Hematopoietic multipotent progenitor cell treated with erythropoietin and hydrocortisone succinate and interleukin-3 and kit ligand, for 8 days (in vitro differentiated cells): ENCODE results near the gene TMEM135.
A peak's percentile ranks its signal among the peaks of the same experiment; 100 is the strongest.

ENCODE experiments used
- DNase-seq: peaks from one replicate; pipeline ENCODE4 v3.0.0-alpha.2; 2015

TMEM135 gene

GRCh38 chr11:87317441-87317840 is 279.7 kb downstream of the TMEM135 start:
- DNase-seq: no peak

- DNase-seq: no peak
Observed at GRCh38 chr11:87320123-87320522, 282.4 kb downstream of the TMEM135 start.

- no peak for DNase-seq
Observed at GRCh38 chr11:87322568-87322967, 284.8 kb downstream of the TMEM135 start.

- no peak for DNase-seq
Observed at GRCh38 chr11:87323899-87324298, 286.2 kb downstream of the TMEM135 start.

- no peak for DNase-seq
Observed at GRCh38 chr11:87324817-87325489, 287.2 kb downstream of the TMEM135 start.

GRCh38 chr11:87325490-87325872 is 287.7 kb downstream of the TMEM135 start:
- no peak for DNase-seq

GRCh38 chr11:87326594-87326993 is 288.9 kb downstream of the TMEM135 start:
- DNase-seq: no peak

- no peak for DNase-seq
Observed at GRCh38 chr11:87329172-87329571, 291.4 kb downstream of the TMEM135 start.

- no peak for DNase-seq
Observed at GRCh38 chr11:87330187-87330601, 292.5 kb downstream of the TMEM135 start.

GRCh38 chr11:87331273-87331672 is 293.5 kb downstream of the TMEM135 start:
- no peak for DNase-seq

GRCh38 chr11:87338046-87338639 is 300.4 kb downstream of the TMEM135 start:
- DNase-seq: no peak

GRCh38 chr11:87339416-87339815 is 301.7 kb downstream of the TMEM135 start:
- DNase-seq: no peak

- DNase-seq: no peak
Observed at GRCh38 chr11:87347441-87347840, 309.7 kb downstream of the TMEM135 start.

- DNase-seq: no peak
Observed at GRCh38 chr11:87347854-87348253, 310.1 kb downstream of the TMEM135 start.

- DNase-seq: no peak
Observed at GRCh38 chr11:87351676-87352075, 313.9 kb downstream of the TMEM135 start.

GRCh38 chr11:87352759-87353707 is 315.3 kb downstream of the TMEM135 start:
- peak; percentile 75 for DNase-seq

GRCh38 chr11:87353771-87354345 is 316.1 kb downstream of the TMEM135 start:
- DNase-seq: no peak

GRCh38 chr11:87355596-87355995 is 317.9 kb downstream of the TMEM135 start:
- no peak for DNase-seq

GRCh38 chr11:87356428-87356827 is 318.7 kb downstream of the TMEM135 start:
- DNase-seq: no peak

- no peak for DNase-seq
Observed at GRCh38 chr11:87358461-87358860, 320.7 kb downstream of the TMEM135 start.

- DNase-seq: no peak
Observed at GRCh38 chr11:87359401-87359800, 321.7 kb downstream of the TMEM135 start.

- DNase-seq: no peak
Observed at GRCh38 chr11:87361891-87362290, 324.2 kb downstream of the TMEM135 start.

- DNase-seq: no peak
Observed at GRCh38 chr11:87366346-87366745, 328.6 kb downstream of the TMEM135 start.
